NT2/D1 (cell line): ENCODE measurements around the gene NOC2L.
"Not testable (repeated sequence)": the region's sequence is repeated elsewhere in the genome, so short reads cannot be mapped to it uniquely, and the experiment has no call there.

Source experiments
- DNase-seq: peaks from one replicate; pipeline ENCODE4 v3.0.0-alpha.2; 2011; ENCODE audit warnings: low read depth, low spot score
- H3K27me3 ChIP-seq: 2 replicates; pipeline ENCODE4 v1.6.0; 2011; ENCODE audit warnings: mild to moderate bottlenecking; ENCODE audit not compliant: insufficient read length, insufficient read depth
- H3K36me3 ChIP-seq: 2 replicates; pipeline ENCODE4 v1.6.1; 2011; ENCODE audit warnings: mild to moderate bottlenecking, low read length, mixed read lengths; ENCODE audit not compliant: insufficient read depth, insufficient read length
- H3K4me1 ChIP-seq: 2 replicates; pipeline ENCODE4 v1.5.1; 2011; ENCODE audit not compliant: insufficient read depth, insufficient read length
- H3K4me3 ChIP-seq: 2 replicates; pipeline ENCODE4 v1.5.1; 2011; ENCODE audit warnings: low read depth; ENCODE audit not compliant: insufficient read length
- H3K9ac ChIP-seq: 2 replicates; pipeline ENCODE4 v1.6.0; 2011; ENCODE audit warnings: low read depth; ENCODE audit not compliant: insufficient read length
- H3K9me3 ChIP-seq: 2 replicates; pipeline ENCODE4 v1.5.1; 2011; ENCODE audit warnings: mild to moderate bottlenecking, low read length; ENCODE audit not compliant: insufficient read depth
- SUZ12 ChIP-seq: IDR thresholded peaks from 2 replicates; pipeline ENCODE4 v1.6.1; 2011; ENCODE audit not compliant: insufficient read length, insufficient read depth; ENCODE audit errors: extremely low read depth
- YY1 ChIP-seq: IDR thresholded peaks from 2 replicates; pipeline ENCODE4 v1.6.1; 2011; ENCODE audit not compliant: insufficient read length, insufficient read depth
- ZNF274 ChIP-seq: IDR thresholded peaks from 2 replicates; pipeline ENCODE4 v1.6.1; 2011; ENCODE audit warnings: mild to moderate bottlenecking, low read depth, low read length

Gene NOC2L

DNA sequence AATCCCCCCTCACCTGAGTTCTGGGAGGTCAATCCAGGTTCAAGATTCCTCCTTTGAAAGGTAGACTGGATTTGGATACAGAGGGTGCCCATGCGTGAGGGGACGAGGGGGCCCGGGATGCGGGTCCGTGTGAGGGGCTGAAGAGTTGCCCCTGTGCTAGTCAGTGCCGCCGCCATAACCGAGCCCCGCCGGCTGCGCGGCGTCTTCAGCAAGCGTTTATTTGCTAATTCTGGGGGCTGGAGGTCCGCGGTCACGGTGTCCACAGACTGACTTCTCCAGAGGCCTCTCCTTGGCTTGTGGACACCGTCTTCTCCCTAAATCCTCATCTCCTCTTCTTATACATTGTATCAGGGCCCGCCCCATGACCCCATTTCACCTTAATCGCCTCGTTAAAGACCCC is 56.3 kb downstream of the NOC2L start:
- no peaks in the 10 kb centered on the region for H3K36me3 ChIP-seq
- H3K9me3 ChIP-seq: no peaks in the 10 kb centered on the region
- peaks cover 7% of the 10 kb centered on the region for H3K4me1 ChIP-seq
- H3K27me3 ChIP-seq: peaks cover 31% of the 10 kb centered on the region
- no peak for TF ChIP-seq YY1
- no peak for TF ChIP-seq ZNF274
- no peak for TF ChIP-seq SUZ12
- no peak overlapping the region for H3K4me3 ChIP-seq
- no peak for DNase-seq
- H3K9ac ChIP-seq: no peak overlapping the region

DNA sequence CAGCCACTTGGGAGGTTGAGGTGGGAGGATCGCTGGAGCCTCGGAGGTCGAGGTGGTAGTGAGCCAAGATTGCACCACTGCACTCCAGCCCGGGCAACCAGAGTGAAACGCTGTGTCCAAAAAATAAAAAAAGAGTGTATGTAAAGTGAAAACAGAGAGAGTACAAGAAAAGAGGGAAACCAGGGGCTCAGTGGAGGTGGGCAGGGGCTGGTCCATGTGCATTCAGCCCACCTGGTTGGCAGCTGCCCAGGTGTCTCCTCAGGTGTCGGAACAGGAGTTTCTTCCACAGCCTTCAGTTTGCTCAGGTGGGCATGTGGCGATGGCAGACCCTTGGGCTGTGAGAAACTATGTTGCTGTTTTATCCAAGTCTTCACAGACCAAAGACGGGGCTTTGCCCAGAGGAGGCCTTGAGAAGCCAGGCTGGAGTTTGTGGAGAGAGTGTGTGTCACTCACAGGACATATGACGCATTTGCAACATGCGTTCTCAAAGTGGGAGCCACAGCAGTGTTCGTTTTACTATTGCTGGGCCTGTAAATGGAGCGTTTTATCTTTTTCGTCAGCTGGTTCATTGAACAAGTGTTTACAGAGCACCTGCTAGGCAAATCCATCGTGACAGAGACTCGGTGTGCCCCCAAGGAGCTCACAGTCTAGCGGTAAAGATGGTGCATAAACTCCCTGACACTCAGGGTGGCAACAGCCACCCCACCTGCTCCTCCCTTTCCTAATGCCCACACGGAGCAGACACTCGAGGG is 57.8 kb downstream of the NOC2L start:
- Histone ChIP-seq H3K36me3 (no peaks in the 10 kb centered on the region), H3K9me3 (no peaks in the 10 kb centered on the region), H3K27me3 (peaks cover 29% of the 10 kb centered on the region), H3K4me1 (peaks cover 3% of the 10 kb centered on the region), H3K9ac (no peak overlapping the region), H3K4me3 (no peak overlapping the region)
- TF ChIP-seq ZNF274 (no peak), YY1 (no peak), SUZ12 (no peak)
- DNase-seq: no peak

DNA sequence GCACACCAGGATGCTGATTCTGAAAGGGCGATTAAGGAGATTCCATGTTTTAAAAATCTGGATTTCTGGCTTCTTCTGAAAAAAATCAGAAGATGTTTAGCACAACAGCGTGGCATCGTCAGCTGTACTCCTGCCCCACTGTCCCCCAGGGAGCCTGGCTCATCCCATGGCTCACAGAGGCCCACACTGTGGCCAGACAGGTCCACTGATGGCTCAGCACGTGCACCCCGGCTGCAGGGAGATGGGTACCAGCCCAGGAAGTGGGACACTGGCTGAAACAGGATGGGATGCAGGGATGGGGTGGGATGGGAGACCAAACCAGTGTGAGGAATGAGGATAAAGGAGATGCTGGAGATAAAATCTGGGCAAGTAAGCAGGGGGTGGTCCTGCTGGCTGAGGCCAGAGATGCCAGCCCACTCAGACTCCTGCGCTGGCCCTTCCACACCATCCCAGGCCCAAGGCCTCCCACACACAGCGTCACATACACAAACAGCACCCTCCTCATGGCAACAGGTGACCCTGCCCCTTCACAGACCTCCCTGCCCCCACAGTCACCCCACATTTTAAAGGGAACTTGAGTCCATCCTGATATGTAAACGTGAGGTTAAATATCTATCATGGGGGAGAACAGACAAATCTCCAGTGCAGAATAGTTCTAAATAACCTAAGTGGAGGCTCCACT is 59.3 kb downstream of the NOC2L start:
- H3K36me3 ChIP-seq: no peaks in the 10 kb centered on the region
- H3K4me3 ChIP-seq: no peak overlapping the region
- no peaks in the 10 kb centered on the region for H3K9me3 ChIP-seq
- no peak overlapping the region for H3K9ac ChIP-seq
- peaks cover 3% of the 10 kb centered on the region for H3K4me1 ChIP-seq
- peaks cover 16% of the 10 kb centered on the region for H3K27me3 ChIP-seq
- no peak for DNase-seq
- no peak for TF ChIP-seq YY1
- no peak for TF ChIP-seq SUZ12
- TF ChIP-seq ZNF274: no peak

DNA sequence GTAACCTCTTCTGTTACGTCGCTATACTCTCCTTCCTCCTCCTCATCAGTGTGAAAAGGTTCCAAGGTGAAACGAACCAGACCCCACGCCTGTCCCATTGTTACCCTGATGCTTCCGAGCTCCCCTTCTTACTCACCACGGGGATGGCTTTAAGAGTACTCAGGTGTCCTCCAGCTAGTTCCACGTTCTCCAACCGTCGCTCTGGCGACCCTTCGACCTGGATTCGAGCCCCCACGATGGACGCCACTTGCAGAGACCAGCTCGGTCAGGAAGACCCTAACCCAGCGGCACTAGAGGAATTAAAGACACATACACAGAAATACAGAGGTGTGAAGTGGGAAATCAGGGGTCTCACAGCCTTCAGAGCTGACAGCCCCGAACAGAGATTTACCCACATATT is 61.1 kb downstream of the NOC2L start:
- H3K27me3 ChIP-seq, DNase-seq: not testable (repeated sequence)

DNA sequence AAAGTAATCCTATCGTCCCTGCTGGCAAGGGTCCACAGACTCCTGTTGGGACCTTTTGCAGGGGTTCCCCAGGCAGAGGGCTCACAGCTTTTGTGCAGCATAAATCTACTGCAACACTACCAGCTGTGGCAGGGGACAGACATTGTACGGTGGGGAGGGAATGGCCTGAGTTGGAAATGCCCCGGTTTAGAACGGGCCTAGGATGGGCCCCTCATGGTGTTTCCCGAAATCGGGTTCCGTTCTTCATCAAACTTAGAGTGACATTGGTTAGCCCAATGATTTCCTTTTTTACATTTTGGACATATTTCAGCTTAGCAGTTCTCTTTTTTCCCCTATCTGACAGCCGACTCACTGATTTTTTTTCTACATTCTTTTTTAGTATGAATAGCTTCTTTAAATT is 61.8 kb downstream of the NOC2L start:
- H3K27me3 ChIP-seq: peaks cover 9% of the 10 kb centered on the region
- H3K36me3 ChIP-seq: no peaks in the 10 kb centered on the region
- no peaks in the 10 kb centered on the region for H3K9me3 ChIP-seq
- H3K4me1 ChIP-seq: no peaks in the 10 kb centered on the region
- DNase-seq: no peak
- no peak overlapping the region for H3K9ac ChIP-seq
- no peak for TF ChIP-seq ZNF274
- TF ChIP-seq SUZ12: no peak
- no peak for TF ChIP-seq YY1
- H3K4me3 ChIP-seq: no peak overlapping the region

More for the DNA sequence above, 61.1 kb downstream of the NOC2L start:
- H3K9ac ChIP-seq, H3K4me1 ChIP-seq, H3K36me3 ChIP-seq, H3K4me3 ChIP-seq, H3K9me3 ChIP-seq: not testable (repeated sequence)
